HG03175 (cell line): ENCODE results near the gene SAMMSON.
A peak's percentile ranks its signal among the peaks of the same experiment; 100 is the strongest.

Experiments used
- ATAC-seq: cut with Tn5 transposase; IDR thresholded peaks from one replicate; pipeline ENCODE4 v1.9.1; 2021; ENCODE audit warnings: mild to moderate bottlenecking, moderate library complexity; ENCODE audit not compliant: unreplicated experiment

SAMMSON gene

DNA sequence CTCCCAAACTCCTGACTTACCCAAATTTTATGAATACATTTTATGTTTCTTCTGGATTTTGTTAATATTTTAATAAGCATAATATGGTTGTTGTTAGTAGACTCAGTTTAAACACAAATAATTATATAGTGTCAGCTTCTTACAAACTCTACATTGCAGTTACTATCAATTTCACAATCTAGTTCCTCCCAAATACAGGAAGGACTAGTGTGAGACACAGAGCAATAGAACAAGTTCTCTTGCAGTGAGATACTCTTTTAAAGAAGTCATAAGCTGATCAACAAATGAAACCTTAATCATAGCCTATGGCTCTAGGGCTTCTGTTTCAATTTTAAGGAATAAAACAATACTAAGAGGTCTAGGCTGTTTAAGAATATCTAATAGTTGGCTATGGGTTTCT is 86.1 kb downstream of the SAMMSON start:
- no peak for ATAC-seq

DNA sequence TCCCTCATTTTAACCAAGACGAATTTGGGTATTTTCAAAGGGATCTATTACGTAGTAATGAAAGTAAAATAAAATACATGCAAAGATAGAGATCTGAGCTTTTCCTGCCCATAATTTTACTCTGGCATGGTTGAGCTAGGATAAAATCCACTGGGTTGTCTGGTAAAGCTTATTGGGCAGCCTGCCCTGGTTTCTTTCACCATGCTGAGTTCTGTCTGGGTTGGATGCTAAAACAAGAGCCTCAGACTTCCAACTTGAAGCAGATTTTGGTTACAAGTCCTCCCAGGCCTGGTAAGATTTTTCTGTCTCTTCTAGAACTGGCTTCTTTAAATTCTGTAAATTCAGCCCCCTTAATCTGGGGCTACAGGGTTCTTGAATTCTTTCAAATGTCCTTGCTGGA is 86.8 kb downstream of the SAMMSON start:
- no peak for ATAC-seq

DNA sequence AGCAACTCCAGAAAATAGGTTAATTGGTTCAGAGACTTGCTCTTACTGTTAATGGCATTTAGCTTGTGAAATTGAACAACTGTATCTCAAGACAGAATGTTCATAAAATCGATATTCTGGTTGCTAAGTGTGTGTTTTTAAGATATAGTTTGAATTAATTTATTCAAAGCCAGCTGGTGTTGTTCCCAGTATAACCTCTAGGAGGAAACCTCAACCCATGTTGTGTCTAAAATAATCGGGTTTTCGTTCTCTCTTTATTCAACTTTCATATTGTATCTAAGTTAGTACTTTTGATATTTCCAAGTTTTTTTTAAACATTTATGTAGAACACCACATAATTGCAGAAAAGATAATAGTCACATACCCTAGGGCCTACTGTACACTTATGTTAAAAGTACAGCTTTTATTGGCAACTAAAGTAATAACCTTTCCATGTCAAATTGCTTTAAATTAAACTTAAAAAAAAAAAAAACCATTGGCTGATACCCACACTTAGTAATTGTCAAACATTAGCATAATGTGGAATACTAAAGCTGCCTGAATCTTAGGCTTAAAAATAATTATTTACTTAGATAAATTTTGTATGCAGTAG is 90.9 kb downstream of the SAMMSON start:
- ATAC-seq, result no peak

- no peak for ATAC-seq
Observed at GRCh38 chr3:70094197-70094596, 94.7 kb downstream of the SAMMSON start.

- ATAC-seq, result no peak
Observed at GRCh38 chr3:70095260-70095659, 95.7 kb downstream of the SAMMSON start.

DNA sequence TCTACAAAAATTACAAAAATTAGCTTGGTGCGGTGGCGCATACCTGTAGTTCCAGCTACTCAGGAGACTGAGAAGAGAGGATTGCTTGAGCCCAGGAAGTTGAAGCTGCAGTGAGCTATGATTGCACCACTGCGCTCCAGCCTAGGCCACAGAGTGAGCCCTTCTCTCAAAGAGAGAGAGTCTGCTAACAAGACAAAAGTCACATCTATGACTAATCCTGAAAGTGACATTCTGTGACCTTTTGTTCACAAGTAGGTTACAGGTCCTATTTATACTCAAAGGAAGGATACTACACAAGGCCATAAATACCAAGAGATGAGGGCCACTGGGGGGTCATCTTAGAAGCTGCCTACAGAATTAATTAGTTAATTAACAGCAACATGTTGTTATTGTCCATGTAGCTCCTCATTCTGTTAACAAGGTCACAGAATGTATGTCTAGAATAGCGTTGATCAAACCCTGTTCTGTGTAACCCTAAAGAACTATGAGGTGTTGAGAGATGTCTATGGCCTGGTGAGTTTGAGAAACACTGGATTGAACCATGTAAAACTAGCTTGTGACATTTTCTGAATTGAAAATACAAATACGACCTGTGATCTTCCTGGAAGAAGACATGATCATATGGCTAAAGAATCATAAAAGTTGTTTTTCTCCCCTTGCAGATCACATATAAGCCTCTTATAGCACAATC is 97.0 kb downstream of the SAMMSON start:
- peak; percentile 96 for ATAC-seq

DNA sequence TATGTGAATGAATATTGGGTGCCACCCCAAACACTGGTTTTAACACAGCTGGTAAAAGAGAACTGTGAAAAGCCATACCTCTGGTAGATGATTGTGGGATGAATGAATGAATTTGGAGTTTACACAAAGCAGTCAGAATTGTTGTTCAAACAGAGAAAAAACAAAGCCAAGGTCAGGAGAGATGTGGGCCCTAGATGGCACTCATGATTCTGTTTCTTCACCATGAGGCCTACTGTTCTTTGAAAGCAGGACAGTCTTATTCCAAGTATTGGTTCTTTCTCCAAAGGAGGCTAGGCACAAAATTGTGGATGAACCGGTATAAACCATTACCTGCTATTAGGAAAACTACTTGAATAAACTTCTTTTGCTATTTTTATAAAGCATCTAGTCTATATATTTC is 97.6 kb downstream of the SAMMSON start:
- no peak for ATAC-seq

- ATAC-seq, result no peak
Observed at GRCh38 chr3:70108072-70108471, 108.5 kb downstream of the SAMMSON start.

- ATAC-seq, result no peak
Observed at GRCh38 chr3:70108546-70108945, 109.0 kb downstream of the SAMMSON start.

- no peak for ATAC-seq
Observed at GRCh38 chr3:70110066-70110465, 110.5 kb downstream of the SAMMSON start.

GRCh38 chr3:70111411-70111810 is 111.9 kb downstream of the SAMMSON start:
- no peak for ATAC-seq

DNA sequence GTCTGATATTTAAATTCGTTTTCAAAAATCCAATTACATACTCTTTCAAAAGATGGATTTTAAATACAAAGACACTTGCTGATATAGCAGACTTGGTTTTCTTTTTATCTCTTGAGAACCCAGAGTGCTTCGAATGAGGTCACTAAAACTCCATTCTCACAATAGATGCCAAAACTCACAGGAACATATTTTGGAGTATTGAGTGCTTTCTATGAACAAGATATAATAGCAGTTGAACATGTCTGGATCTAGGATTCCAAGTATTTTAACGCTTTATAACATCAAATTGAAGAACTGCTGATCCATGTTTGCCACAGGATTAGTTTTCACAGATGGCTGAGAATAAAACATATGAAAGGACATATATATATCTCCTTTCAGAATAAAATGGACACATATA is 113.2 kb downstream of the SAMMSON start:
- ATAC-seq, result no peak

- ATAC-seq, result no peak
Observed at GRCh38 chr3:70114431-70114830, 114.9 kb downstream of the SAMMSON start.

GRCh38 chr3:70119879-70120278 is 120.3 kb downstream of the SAMMSON start:
- no peak for ATAC-seq
